Measurements from ENCODE around the gene AMT.

GRCh38 chr3:49378249-49378895 is 43.9 kb downstream of the AMT start:
- TF ChIP-seq CTCF (conservative IDR thresholded peaks at IDR 0.05; ENCODE audit: low read length) (no peak), EZH2phosphoT487 (IDR thresholded peaks at IDR 0.05; ENCODE audit: borderline replicate concordance, low read depth, low read length) (no peak)

Data from OCI-LY7 (cell line).